NCI-H345 treated with DMSO at 0.1 percent for 48 hours (cell line): ENCODE results near the gene CCDC61.

ENCODE experiments used
- DNase-seq: peaks from one replicate; lab custom pipeline; 2025; ENCODE audit not compliant: unreplicated experiment; lab: John Stamatoyannopoulos, UW

CCDC61 gene

GRCh38 chr19:46015687-46016425, 20.6 kb downstream of the CCDC61 start:
- no peak for DNase-seq

DNA sequence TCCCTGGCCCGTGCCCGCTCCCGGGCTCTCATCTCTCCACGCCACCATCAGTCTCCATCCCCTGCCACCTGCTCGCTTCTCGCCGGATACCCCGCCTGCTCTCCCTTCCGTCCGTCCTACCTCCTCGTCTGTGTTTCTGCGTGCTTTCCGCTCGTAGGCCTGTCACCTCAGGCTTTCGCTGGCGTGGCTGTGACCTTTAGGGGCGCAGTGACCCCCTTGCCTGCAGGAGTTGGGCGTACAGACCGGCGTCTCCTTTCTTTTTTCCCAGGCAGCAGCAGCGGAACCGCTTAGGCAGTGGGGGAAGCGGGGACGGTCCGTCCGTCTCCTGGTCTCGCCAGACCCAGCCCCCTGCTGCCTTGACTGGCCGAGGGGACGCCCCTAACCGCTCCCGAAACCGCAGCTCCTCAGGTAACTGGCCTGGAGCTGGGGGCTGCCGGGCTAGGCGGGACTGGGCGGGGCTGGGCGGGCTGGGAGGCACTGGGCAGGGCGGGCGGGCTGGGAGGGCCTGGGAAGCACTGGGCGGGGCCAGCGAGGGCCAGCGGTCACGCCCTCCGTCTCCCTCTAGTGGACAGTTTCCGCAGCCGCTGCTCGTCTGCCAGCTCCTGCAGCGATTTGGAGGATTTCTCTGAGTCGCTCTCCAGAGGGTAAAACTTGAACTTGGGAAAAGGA, 21.3 kb downstream of the CCDC61 start:
- peak; percentile 51 for DNase-seq

- no peak for DNase-seq
Measured at GRCh38 chr19:46017095-46017429, 21.8 kb downstream of the CCDC61 start.

DNA sequence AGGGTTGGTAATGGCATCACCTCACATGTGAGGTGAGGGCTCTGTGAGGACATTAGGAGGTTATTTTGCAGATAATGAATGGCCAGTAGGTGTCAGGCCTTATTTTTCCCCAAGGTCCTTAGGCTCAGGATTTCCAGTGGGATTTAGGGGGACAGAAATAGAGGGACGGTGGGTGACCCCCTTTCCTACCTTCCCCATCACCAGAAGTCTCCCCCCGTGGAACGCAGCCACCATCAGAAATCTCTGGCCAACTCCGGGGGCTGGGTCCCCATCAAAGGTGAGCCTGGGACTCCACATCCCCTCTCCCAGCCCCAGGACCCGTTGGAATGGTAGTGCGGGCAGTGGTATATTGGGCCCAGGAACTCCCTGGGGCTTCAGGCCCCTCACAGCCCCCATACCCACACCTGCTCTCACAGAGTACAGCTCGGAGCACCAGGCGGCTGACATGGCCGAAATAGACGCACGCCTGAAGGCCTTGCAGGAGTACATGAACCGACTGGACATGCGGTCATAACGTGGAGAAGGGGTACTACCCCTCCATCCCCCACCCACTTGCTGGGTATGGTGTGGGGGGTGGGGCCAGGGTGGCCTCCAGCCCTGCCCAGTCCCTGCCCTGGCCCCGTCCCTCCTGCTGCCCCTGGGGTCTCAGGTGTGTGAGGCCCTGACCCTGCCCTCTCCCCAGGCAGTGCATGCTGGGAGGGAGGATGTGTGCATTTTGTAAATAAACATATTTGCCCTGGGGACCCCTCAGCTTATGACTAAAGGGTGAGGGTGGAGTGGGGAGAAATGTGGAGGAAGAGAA, 22.8 kb downstream of the CCDC61 start:
- DNase-seq: no peak

- no peak for DNase-seq
Measured at GRCh38 chr19:46018729-46019251, 23.5 kb downstream of the CCDC61 start.

GRCh38 chr19:46019270-46019669, 24.0 kb downstream of the CCDC61 start:
- no peak for DNase-seq

GRCh38 chr19:46020819-46021125, 25.5 kb downstream of the CCDC61 start:
- DNase-seq: no peak

DNA sequence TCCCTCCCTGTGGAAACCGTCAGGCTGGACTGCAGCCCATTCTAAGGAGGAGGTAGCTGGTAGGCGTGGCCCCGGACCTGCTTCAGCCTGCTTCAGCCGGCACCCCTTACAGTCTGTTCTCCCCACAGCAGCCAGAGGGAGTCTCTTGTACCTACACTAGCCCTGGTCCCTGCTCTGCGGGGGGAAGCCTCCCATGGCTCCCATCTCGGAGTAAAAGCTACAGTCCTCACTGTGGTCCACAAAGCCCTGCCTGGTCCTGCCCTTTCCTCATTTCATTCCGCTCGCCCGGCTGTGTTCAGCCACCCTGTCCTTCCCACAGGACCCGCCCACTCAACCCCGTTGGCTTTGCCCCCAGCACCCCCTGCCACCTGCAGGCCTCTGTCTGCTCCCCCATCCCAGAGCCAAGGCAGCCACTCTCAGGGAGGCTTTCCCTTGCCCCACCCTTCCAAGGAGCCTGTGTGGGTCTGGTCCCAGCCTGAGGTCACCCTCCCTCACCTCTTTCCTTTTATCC, 26.3 kb downstream of the CCDC61 start:
- no peak for DNase-seq

- no peak for DNase-seq
Measured at GRCh38 chr19:46022061-46022430, 26.8 kb downstream of the CCDC61 start.

- DNase-seq: no peak
Measured at GRCh38 chr19:46022431-46023310, 27.4 kb downstream of the CCDC61 start, which contains the start of gene PGLYRP1. PGLYRP1 (minus strand) TSS chr19:46023053; CDS start chr19:46023021, 32 bp downstream.

DNA sequence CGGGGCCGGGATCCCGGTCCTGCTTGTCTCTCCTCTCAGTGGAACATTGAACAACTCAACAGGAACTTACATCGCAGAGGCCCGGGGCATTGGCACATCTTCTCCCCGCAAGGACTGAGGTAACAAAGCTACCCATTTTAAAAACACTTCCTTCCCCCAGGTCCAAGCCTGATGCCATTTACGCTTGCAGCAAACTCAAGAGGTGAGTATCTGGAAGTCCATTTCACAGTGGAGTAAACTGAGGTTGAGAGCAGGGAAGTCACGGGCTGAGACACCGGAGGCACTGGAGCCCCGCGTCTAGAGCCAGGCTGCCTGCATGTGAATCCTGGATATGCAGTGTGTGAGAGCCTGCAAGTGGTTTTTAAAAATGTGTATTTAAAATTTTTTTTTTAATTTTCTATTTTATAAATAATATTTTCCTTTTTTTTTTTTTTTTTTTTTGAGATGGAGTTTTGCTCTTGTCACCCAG, 28.1 kb downstream of the CCDC61 start:
- DNase-seq: no peak

GRCh38 chr19:46025835-46026234, 30.6 kb downstream of the CCDC61 start:
- DNase-seq: no peak

GRCh38 chr19:46030812-46031550, 35.7 kb downstream of the CCDC61 start:
- DNase-seq: no peak

GRCh38 chr19:46031781-46032596, 36.7 kb downstream of the CCDC61 start:
- no peak for DNase-seq

DNA sequence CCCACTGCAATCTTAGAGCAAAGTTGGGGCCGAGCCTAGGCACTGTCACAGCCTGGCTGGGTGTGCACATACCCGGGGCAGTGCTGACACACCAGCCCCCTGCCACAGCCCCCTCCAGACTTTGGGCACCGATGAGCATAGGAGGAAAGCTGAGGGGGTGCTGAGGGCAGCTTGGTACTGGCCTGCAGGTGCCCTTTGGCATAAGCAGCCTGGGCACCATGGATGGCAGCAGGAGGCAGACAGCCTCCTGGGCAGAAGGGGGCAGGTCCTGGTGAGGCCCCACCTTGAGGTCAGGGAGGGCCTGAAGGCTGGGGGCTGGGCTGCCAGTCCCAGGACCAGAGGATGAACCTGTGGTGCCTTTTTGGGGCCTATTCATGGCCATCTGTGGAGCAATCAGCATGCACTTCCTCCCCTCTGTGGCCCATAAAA, 37.3 kb downstream of the CCDC61 start:
- DNase-seq: no peak

GRCh38 chr19:46033401-46033800, 38.1 kb downstream of the CCDC61 start:
- no peak for DNase-seq

GRCh38 chr19:46035546-46035945, 40.3 kb downstream of the CCDC61 start:
- DNase-seq: no peak

DNA sequence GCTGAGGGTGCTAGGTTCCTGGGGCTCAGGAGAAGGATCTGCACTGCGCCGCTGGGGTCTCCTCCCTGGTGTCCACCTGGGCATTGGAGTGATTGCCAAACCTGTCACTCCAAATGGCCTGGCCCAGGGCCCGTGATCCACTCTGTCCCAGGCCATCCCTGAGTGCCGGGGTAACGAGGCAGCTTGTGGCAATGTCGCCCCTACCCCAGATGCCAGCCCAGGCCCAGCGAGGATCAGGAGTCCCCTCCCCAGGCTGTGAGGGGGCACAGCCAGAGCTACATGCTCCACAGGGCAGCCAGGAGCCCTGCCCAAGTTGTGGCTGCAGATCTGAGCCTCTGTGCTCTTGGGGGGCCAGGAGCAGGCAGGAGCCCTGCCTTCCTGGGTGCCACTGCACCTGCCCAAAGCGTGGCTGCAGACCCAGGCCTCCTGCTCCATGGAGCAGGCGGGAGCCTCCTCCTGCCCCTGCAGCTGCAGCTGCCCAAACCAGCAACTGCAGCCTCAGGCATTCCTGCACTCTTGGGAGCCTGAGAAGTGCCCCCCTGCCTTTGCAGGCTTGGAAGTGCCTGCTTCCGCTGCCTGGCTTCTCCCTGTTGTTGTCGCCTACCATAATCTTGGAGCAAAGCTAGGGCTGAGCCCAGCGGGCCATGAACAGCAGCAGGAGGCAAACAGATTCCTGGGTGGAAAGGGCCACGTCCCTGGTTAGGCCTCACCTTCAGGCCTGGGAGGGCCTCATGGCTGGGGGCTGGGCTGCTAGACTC, 40.9 kb downstream of the CCDC61 start:
- DNase-seq: no peak
